Loucy (cell line): ENCODE measurements around the gene WDR7.

ENCODE experiments used
- H2AFZ ChIP-seq: fragments of 200-600 bp; sonication (generic); 2 replicates; pipeline ENCODE4 v1.6.0; 2016; ENCODE audit warnings: antibody characterized with exemption, mild to moderate bottlenecking, low read length, moderate library complexity
- H3F3A ChIP-seq: fragments of 200-600 bp; 2 replicates; pipeline ENCODE4 v1.6.0; 2016; ENCODE audit warnings: antibody characterized with exemption, low read depth, mild to moderate bottlenecking
- H3K27me3 ChIP-seq: fragments of 200-600 bp; sonication (generic); 2 replicates; pipeline ENCODE4 v1.6.1; 2014; ENCODE audit warnings: low read length, mild to moderate bottlenecking; ENCODE audit not compliant: insufficient read depth, poor library complexity, severe bottlenecking
- H3K36me3 ChIP-seq: fragments of 200-600 bp; sonication (generic); 2 replicates; pipeline ENCODE4 v1.6.1; 2016; ENCODE audit warnings: low read length; ENCODE audit not compliant: insufficient read depth
- H3K4me1 ChIP-seq: fragments of 200-600 bp; sonication (generic); 2 replicates; pipeline ENCODE4 v1.5.1; 2014; ENCODE audit warnings: low read length, mild to moderate bottlenecking; ENCODE audit not compliant: insufficient read depth, poor library complexity, severe bottlenecking
- H3K4me2 ChIP-seq: fragments of 200-600 bp; sonication (generic); 2 replicates; pipeline ENCODE4 v1.6.0; 2014; ENCODE audit warnings: antibody characterized with exemption, low read length, low read depth, mild to moderate bottlenecking; ENCODE audit not compliant: poor library complexity, severe bottlenecking
- H3K4me3 ChIP-seq: fragments of 200-600 bp; sonication (generic); 2 replicates; pipeline ENCODE4 v1.5.1; 2014; ENCODE audit warnings: low read length, mild to moderate bottlenecking, mixed read lengths; ENCODE audit not compliant: poor library complexity, severe bottlenecking
- H3K79me2 ChIP-seq: fragments of 200-600 bp; sonication (generic); 2 replicates; pipeline ENCODE4 v1.6.1; 2014; ENCODE audit warnings: low read length; ENCODE audit not compliant: insufficient read depth
- H3K9ac ChIP-seq: fragments of 200-600 bp; sonication (generic); 2 replicates; pipeline ENCODE4 v1.6.0; 2014; ENCODE audit warnings: mild to moderate bottlenecking, low read depth, low read length, moderate library complexity; ENCODE audit not compliant: poor library complexity, severe bottlenecking
- H3K9me2 ChIP-seq: fragments of 200-600 bp; sonication (generic); replicated peaks from 2 replicates; pipeline ENCODE4 v1.6.1; 2016; ENCODE audit warnings: low read depth, low read length, mixed read lengths
- H3K9me3 ChIP-seq: fragments of 200-600 bp; sonication (generic); 2 replicates; pipeline ENCODE4 v1.6.1; 2014; ENCODE audit warnings: mild to moderate bottlenecking, antibody characterized with exemption, low read length, low read depth; ENCODE audit not compliant: insufficient read depth
- H4K20me1 ChIP-seq: fragments of 200-600 bp; sonication (generic); 2 replicates; pipeline ENCODE4 v1.6.0; 2014; ENCODE audit warnings: antibody characterized with exemption, low read length, mild to moderate bottlenecking; ENCODE audit not compliant: insufficient read depth, poor library complexity, severe bottlenecking
- CTCF ChIP-seq: fragments of 200-600 bp; sonication (generic); conservative IDR thresholded peaks from 2 replicates; pipeline ENCODE4 v1.5.1; 2014; ENCODE audit warnings: mild to moderate bottlenecking, antibody characterized with exemption, low read length
- EZH2phosphoT487 ChIP-seq: fragments of 200-600 bp; IDR thresholded peaks from 2 replicates; pipeline ENCODE4 v1.6.1; 2018; ENCODE audit warnings: antibody characterized with exemption, mild to moderate bottlenecking, moderate library complexity, borderline replicate concordance

WDR7 gene

GRCh38 chr18:56727399-56727798 is 76.2 kb downstream of the WDR7 start:
- H3K4me3 ChIP-seq = no peak overlapping the region
- H3K4me1 ChIP-seq = no peaks in the 10 kb centered on the region
- no peaks in the 10 kb centered on the region for H3K79me2 ChIP-seq
- no peak overlapping the region for H3K9ac ChIP-seq
- H3K27me3 ChIP-seq = no peaks in the 10 kb centered on the region
- no peak overlapping the region for H2AFZ ChIP-seq
- H3K4me2 ChIP-seq = no peak overlapping the region
- no peaks in the 10 kb centered on the region for H3K9me3 ChIP-seq
- H3K9me2 ChIP-seq = no peaks in the 10 kb centered on the region
- H3K36me3 ChIP-seq = no peaks in the 10 kb centered on the region
- H3F3A ChIP-seq = no peaks in the 10 kb centered on the region
- no peak for TF ChIP-seq CTCF
- TF ChIP-seq EZH2phosphoT487 = no peak
- no peaks in the 10 kb centered on the region for H4K20me1 ChIP-seq

- H3K4me3 ChIP-seq = no peak overlapping the region
- TF ChIP-seq EZH2phosphoT487 (no peak), CTCF (no peak)
- H3K9me2 ChIP-seq = no peaks in the 10 kb centered on the region
- no peak overlapping the region for H3K9ac ChIP-seq
- H3F3A ChIP-seq = no peaks in the 10 kb centered on the region
- H3K36me3 ChIP-seq = 0 out of 2 replicates have a peak, but pooled peaks cover 5% of the 10 kb centered on the region
- no peaks in the 10 kb centered on the region for H3K27me3 ChIP-seq
- no peaks in the 10 kb centered on the region for H3K79me2 ChIP-seq
- no peaks in the 10 kb centered on the region for H4K20me1 ChIP-seq
- H3K9me3 ChIP-seq = no peaks in the 10 kb centered on the region
- H3K4me1 ChIP-seq = no peaks in the 10 kb centered on the region
- H3K4me2 ChIP-seq = no peak overlapping the region
- H2AFZ ChIP-seq = no peak overlapping the region
Observed at GRCh38 chr18:56728741-56729140, 77.6 kb downstream of the WDR7 start.

GRCh38 chr18:56738184-56738583 is 87.0 kb downstream of the WDR7 start:
- H3K4me1 ChIP-seq = no peaks in the 10 kb centered on the region
- TF ChIP-seq EZH2phosphoT487 = no peak
- no peak for TF ChIP-seq CTCF
- no peaks in the 10 kb centered on the region for H3K9me3 ChIP-seq
- 0 out of 2 replicates have a peak, but pooled peaks cover 3% of the 10 kb centered on the region for H3K36me3 ChIP-seq
- H4K20me1 ChIP-seq = no peaks in the 10 kb centered on the region
- no peak overlapping the region for H3K4me3 ChIP-seq
- no peaks in the 10 kb centered on the region for H3K27me3 ChIP-seq
- no peak overlapping the region for H2AFZ ChIP-seq
- H3K9me2 ChIP-seq = no peaks in the 10 kb centered on the region
- H3K79me2 ChIP-seq = no peaks in the 10 kb centered on the region
- H3K4me2 ChIP-seq = no peak overlapping the region
- no peak overlapping the region for H3K9ac ChIP-seq
- H3F3A ChIP-seq = no peaks in the 10 kb centered on the region
